GM13977 (cell line): Measurements from ENCODE around the gene REEP3.
"Not testable (repeated sequence)": the region's sequence is repeated elsewhere in the genome, so short reads cannot be mapped to it uniquely, and the experiment has no call there.

Source experiments
- DNase-seq: peaks from one replicate; pipeline ENCODE4 v3.0.0; 2012; ENCODE audit warnings: low spot score
- CTCF ChIP-seq: IDR thresholded peaks from 2 replicates; pipeline ENCODE4 v1.5.1; 2012; ENCODE audit warnings: mild to moderate bottlenecking, control low read depth; ENCODE audit not compliant: insufficient read depth; ENCODE audit errors: extremely low read depth, missing control alignments
- in situ Hi-C: fragments of 300-500 bp; cut with MboI; formaldehyde crosslinking; loops from one replicate; pipeline ENCODE4 v1.12.0; 2022; ENCODE audit warnings: low sequenced_read_pairs, low pct_unique_long_range_greater_than_20kb, mixed read lengths, inconsistent platforms; ENCODE audit not compliant: unreplicated experiment

Gene REEP3

GRCh38 chr10:63562391-63562790, 41.2 kb downstream of the REEP3 start:
- no peak for TF ChIP-seq CTCF
- in situ Hi-C loops = no loop called here
- no peak for DNase-seq

GRCh38 chr10:63562857-63563256, 41.7 kb downstream of the REEP3 start:
- no peak for DNase-seq
- in situ Hi-C loops = no loop called here
- no peak for TF ChIP-seq CTCF

- in situ Hi-C loops = no loop called here
- no peak for TF ChIP-seq CTCF
- no peak for DNase-seq
These were observed 42.4 kb downstream of the REEP3 start for GRCh38 chr10:63563623-63564022.

GRCh38 chr10:63564731-63565130, 43.5 kb downstream of the REEP3 start:
- DNase-seq, in situ Hi-C loops: not testable (repeated sequence)

- TF ChIP-seq CTCF = no peak
- peak; percentile 49 for DNase-seq
- in situ Hi-C loops = no loop called here
These were observed 52.0 kb downstream of the REEP3 start for GRCh38 chr10:63573068-63573697.

GRCh38 chr10:63574011-63574410, 52.8 kb downstream of the REEP3 start:
- in situ Hi-C loops = no loop called here
- no peak for TF ChIP-seq CTCF
- no peak for DNase-seq

GRCh38 chr10:63576501-63576900, 55.3 kb downstream of the REEP3 start:
- in situ Hi-C loops = no loop called here
- no peak for TF ChIP-seq CTCF
- no peak for DNase-seq
